A549 (cell line): ENCODE results near the gene CFL1.

Source experiments
- HOXB5 ChIP-seq: fragments of 250-450 bp; sonication (Bioruptor Pico); IDR thresholded peaks from 2 replicates; pipeline ENCODE4 v1.5.0; 2020; ENCODE audit warnings: mild to moderate bottlenecking, moderate library complexity
- RAD21 ChIP-seq, 2 experiments: fragments of >200 bp in 1 of 2; sonication (Bioruptor Twin) in 1 of 2; formaldehyde crosslinking in 1 of 2; IDR thresholded peaks in 1 of 2; conservative IDR thresholded peaks in 1 of 2; 2 replicates in 1 of 2; 3 replicates in 1 of 2; pipeline ENCODE4 v1.6.1; 2012 to 2018; ENCODE audit warnings: inconsistent platforms in 1 of 2

DNA sequence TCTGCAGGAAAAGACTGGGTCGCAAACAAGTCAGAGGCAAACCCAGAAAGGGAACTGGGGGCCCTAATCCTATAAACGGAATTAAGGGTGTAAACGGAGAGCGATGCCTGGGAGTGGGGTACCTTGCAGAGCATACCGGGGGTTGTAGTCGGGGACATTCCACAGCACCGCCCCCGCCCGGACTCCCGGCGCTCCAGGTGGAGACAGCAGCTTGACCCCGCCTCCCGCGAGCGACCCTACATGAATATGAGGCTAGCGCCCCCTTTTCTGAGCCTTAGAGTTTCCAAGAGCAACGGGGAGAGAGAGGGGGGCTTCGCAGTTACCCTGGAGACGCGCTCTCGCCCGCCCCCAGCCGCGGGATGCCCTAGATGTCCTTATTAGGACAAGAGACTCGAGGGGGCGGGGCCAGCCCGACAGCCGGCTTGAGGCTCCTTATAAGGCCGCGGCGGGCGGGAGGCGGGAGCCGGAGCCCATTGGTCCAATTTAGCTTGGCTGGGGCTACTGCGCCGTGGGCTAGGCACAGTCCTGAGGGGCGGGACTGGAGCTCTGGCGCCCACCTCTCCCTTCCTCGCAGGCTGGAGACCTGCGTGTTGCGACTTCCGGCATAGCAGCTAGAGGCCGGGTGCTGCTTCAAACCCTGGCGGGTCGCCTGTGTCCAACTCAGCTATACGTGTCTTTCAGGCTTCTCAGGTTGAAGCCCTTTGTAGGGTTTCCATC, 1.3 kb upstream of the CFL1 start:
- TF ChIP-seq HOXB5 (CRISPR knock-in tag): no peak
- no peak for TF ChIP-seq RAD21 (conservative IDR thresholded peaks at IDR 0.05 in 1 of 2, IDR thresholded peaks at IDR 0.05 in 1 of 2)
